Neutrophil (primary cell): ENCODE results near the gene RRP9.

Experiments
- H3K27ac ChIP-seq: fragments of 200-600 bp; sonication (generic); 2 replicates; pipeline ENCODE4 v1.5.1; 2016; ENCODE audit warnings: mild to moderate bottlenecking, moderate library complexity
- H3K27me3 ChIP-seq: fragments of 200-600 bp; sonication (generic); 2 replicates; pipeline ENCODE4 v1.6.0; 2016; ENCODE audit warnings: mild to moderate bottlenecking
- H3K36me3 ChIP-seq: fragments of 200-600 bp; sonication (generic); 2 replicates; pipeline ENCODE4 v1.5.1; 2017
- H3K4me1 ChIP-seq, 2 experiments: fragments of 200-600 bp in 1 of 2; sonication (generic) in 1 of 2; 1 replicate in 1 of 2; 2 replicates in 1 of 2; pipeline versions ENCODE4 v1.5.1 to v1.6.1; 2013 to 2016; ENCODE audit warnings: low read depth in 1 of 2, low read length in 1 of 2, mild to moderate bottlenecking in 1 of 2, moderate library complexity in 1 of 2; ENCODE audit not compliant: control insufficient read depth in 1 of 2, insufficient read depth in 1 of 2
- H3K4me3 ChIP-seq, 2 experiments: fragments of 200-600 bp in 1 of 2; sonication (generic) in 1 of 2; 1 replicate in 1 of 2; 2 replicates in 1 of 2; pipeline ENCODE4 v1.5.1; 2013 to 2016; ENCODE audit warnings: low read depth in 1 of 2, low read length in 1 of 2, mild to moderate bottlenecking in 1 of 2, moderate library complexity in 1 of 2
- H3K9me3 ChIP-seq: fragments of 200-600 bp; sonication (generic); 2 replicates; pipeline ENCODE4 v1.5.1; 2016
- CTCF ChIP-seq: fragments of 200-600 bp; sonication (generic); IDR thresholded peaks from 2 replicates; pipeline ENCODE4 v1.5.1; 2016; ENCODE audit warnings: antibody characterized with exemption

Gene RRP9

GRCh38 chr3:51888463-51889105 is 53.1 kb downstream of the RRP9 start:
- no peak for TF ChIP-seq CTCF
- H3K4me1 ChIP-seq = no peaks in the 10 kb centered on the region
- H3K4me3 ChIP-seq = no peak overlapping the region
- H3K27me3 ChIP-seq = peaks cover 53% of the 10 kb centered on the region
- H3K36me3 ChIP-seq = no peaks in the 10 kb centered on the region
- H3K27ac ChIP-seq = no peak overlapping the region
- H3K9me3 ChIP-seq = no peaks in the 10 kb centered on the region

- Histone ChIP-seq H3K9me3 (no peaks in the 10 kb centered on the region), H3K36me3 (no peaks in the 10 kb centered on the region), H3K27me3 (peaks cover 54% of the 10 kb centered on the region), H3K4me1 (no peaks in the 10 kb centered on the region), H3K4me3 (no peak overlapping the region), H3K27ac (no peak overlapping the region)
- TF ChIP-seq CTCF = no peak
These were observed 54.1 kb downstream of the RRP9 start for GRCh38 chr3:51887620-51888019.

GRCh38 chr3:51886447-51886846 is 55.3 kb downstream of the RRP9 start:
- no peak for TF ChIP-seq CTCF
- Histone ChIP-seq H3K9me3 (no peaks in the 10 kb centered on the region), H3K27me3 (peaks cover 43% of the 10 kb centered on the region), H3K27ac (no peak overlapping the region), H3K4me1 (no peaks in the 10 kb centered on the region), H3K4me3 (no peak overlapping the region), H3K36me3 (no peaks in the 10 kb centered on the region)
